Subcutaneous adipose tissue (tissue), 4 donors: Measurements from ENCODE around the gene CTBP2. TPM values are rescaled to one million over a fixed set of nuclear protein-coding genes. Genes with fewer than 3 reads are reported as not detected.

Source experiments
- total RNA-seq, 4 donors: library from RNA; depleted of rRNA; stranded (reverse); fragments of >200 nt; gene quantifications; one replicate each; pipeline ENCODE4 v1.1.0, GENCODE V29; 2016
- TF ChIP-seq, protein P1 (sequence below): fragments of 450-650 bp; IDR thresholded peaks from one replicate; pipeline ENCODE4 v1.5.1; 2016; ENCODE audit warnings: low read depth, mild to moderate bottlenecking, control low read depth, antibody characterized with exemption, moderate library complexity

CTBP2 gene
- total RNA-seq, 4 donors from 2014 or later = 22.3 to 52.2 (median 42.5) TPM

DNA sequence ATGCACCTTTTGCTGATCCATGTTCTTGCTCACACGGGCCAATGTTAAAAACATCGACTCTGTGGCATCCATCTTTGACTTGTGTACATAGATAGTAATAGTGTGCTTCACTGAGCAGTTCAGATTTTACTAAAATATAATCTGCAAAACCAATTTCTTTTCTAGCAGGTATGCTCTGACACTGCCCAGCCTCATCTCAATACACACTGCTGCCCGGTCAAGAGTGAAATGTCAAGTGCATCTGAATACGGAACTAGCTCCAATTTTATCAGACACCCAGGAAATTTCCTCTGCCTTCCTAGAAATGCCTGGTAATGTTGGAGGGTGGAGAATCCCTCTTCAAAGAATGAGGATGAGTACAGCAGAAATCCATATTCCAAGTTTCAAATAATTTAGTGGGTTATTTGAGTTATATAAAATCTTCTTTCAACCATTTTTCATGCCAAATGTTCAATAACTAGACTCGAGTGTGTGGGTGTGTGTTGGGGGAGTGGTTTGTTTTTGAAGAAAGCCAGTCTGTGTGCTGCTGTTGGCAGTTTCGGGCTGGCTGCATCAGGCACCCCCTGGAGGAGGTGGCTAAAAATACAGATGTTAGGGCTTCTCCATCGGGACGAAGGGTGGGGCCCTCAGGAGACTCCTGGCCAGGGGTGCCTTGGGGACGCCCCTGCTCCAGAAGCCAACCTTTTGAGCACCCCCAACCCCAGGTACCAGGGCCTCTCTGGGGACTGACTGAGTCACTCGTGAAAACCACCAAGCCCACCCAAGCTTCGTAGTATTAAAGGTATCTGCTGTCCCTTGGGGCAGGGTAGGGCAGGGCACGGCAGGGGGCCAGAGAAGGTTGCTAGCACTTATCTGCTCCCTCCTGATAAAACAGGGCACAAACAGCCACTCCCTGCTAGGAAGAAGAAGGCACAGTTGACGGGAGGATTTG is 15.4 kb downstream of the CTBP2 start:
- TF ChIP-seq, protein P1, sequence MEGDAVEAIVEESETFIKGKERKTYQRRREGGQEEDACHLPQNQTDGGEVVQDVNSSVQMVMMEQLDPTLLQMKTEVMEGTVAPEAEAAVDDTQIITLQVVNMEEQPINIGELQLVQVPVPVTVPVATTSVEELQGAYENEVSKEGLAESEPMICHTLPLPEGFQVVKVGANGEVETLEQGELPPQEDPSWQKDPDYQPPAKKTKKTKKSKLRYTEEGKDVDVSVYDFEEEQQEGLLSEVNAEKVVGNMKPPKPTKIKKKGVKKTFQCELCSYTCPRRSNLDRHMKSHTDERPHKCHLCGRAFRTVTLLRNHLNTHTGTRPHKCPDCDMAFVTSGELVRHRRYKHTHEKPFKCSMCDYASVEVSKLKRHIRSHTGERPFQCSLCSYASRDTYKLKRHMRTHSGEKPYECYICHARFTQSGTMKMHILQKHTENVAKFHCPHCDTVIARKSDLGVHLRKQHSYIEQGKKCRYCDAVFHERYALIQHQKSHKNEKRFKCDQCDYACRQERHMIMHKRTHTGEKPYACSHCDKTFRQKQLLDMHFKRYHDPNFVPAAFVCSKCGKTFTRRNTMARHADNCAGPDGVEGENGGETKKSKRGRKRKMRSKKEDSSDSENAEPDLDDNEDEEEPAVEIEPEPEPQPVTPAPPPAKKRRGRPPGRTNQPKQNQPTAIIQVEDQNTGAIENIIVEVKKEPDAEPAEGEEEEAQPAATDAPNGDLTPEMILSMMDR = no peak

DNA sequence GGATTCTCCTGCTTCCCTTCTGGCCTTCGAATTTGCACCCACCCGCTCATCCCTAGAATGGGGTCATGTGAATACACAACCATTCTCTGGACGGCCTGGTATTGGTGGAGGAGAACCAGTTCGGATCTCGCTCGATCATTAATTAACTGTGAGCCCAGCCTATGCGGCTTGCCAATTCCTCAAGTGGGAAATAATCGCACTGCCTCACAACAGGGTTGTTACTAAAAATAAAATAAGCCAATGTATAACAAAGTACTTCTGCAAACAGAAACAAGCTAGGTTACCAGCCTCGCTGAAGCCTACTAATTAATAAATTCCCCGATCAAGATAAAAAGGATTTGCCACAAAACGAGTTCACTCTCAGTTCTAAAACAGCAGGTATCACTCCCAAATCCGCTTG is 16.2 kb downstream of the CTBP2 start:
- TF ChIP-seq, protein P1 = no peak

- TF ChIP-seq, protein P1 = no peak
Observed at GRCh38 chr10:125142946-125143345, 17.4 kb downstream of the CTBP2 start.

- TF ChIP-seq, protein P1 = no peak
Observed at GRCh38 chr10:125141860-125142484, 18.4 kb downstream of the CTBP2 start.

DNA sequence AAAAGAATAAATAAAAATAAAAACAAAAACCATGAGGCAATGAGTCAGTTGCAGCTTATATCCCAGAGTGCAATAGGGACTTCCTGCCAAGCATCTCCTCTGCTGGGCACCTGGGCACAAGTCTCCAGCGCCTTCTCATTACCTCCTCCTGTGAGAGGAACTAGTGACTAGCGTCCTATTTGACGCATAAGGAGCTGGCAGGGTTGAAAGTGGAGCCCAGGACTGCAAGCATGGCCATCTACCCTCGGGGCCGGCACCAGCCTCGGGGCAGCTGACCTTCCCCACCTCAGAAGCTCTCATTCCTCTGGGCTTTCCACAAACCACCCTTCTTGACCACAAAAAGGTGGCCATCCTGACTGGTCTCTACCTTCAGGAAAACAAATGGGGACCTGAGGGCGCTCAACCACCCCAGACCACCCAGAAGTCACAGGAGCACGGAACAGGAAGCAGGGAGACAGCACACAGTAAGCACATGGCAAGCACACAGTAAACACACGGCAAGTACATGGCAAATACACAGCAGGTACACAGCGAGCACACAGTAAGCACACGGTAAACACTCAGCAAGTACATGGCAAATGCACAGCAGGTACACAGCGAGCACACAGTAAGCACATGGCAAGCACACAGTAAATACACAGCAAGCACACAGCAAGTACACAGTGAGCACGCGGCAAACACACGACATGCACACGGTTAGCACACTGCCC is 19.1 kb downstream of the CTBP2 start:
- TF ChIP-seq, protein P1 = no peak

GRCh38 chr10:125140151-125140550 is 20.2 kb downstream of the CTBP2 start:
- TF ChIP-seq, protein P1 = no peak
